Mesendoderm (in vitro differentiated cells): ENCODE data around the gene YIPF1.
"Not testable (repeated sequence)": the region's sequence is repeated elsewhere in the genome, so short reads cannot be mapped to it uniquely, and the experiment has no call there.

ENCODE experiments used
- DNase-seq: peaks from one replicate; pipeline ENCODE4 v3.0.0; 2013
- H2AK5ac ChIP-seq: 2 replicates; pipeline ENCODE4 v1.6.1; 2013; ENCODE audit warnings: low read length, inconsistent platforms
- H2BK120ac ChIP-seq: 2 replicates; pipeline ENCODE4 v1.6.1; 2013; ENCODE audit warnings: low read depth, mild to moderate bottlenecking, low read length, moderate library complexity, mixed read lengths
- H2BK15ac ChIP-seq: replicated peaks from 2 replicates; pipeline ENCODE4 v1.6.1; 2013; ENCODE audit warnings: low read depth, mild to moderate bottlenecking, moderate library complexity
- H2BK5ac ChIP-seq: 2 replicates; pipeline ENCODE4 v1.6.1; 2013; ENCODE audit warnings: low read length, inconsistent platforms
- H3K18ac ChIP-seq: 2 replicates; pipeline ENCODE4 v1.6.1; 2013; ENCODE audit warnings: mild to moderate bottlenecking, low read length, mixed read lengths
- H3K23ac ChIP-seq: one replicate; pipeline ENCODE4 v1.6.1; 2013; ENCODE audit warnings: low read length
- H3K27ac ChIP-seq: 2 replicates; pipeline ENCODE4 v1.5.1; 2013; ENCODE audit warnings: low read depth, mild to moderate bottlenecking, inconsistent platforms, low read length, moderate library complexity
- H3K27me3 ChIP-seq: 2 replicates; pipeline ENCODE4 v1.6.1; 2013; ENCODE audit warnings: low read length, control low read depth, mild to moderate bottlenecking, inconsistent platforms; ENCODE audit not compliant: insufficient read depth, poor library complexity
- H3K36me3 ChIP-seq: 2 replicates; pipeline ENCODE4 v1.6.1; 2013; ENCODE audit warnings: low read length, inconsistent platforms; ENCODE audit not compliant: control insufficient read depth, insufficient read depth
- H3K4ac ChIP-seq: one replicate; pipeline ENCODE4 v1.6.1; 2013; ENCODE audit warnings: low read depth, mild to moderate bottlenecking, low read length, moderate library complexity
- H3K4me1 ChIP-seq: 2 replicates; pipeline ENCODE4 v1.6.1; 2013; ENCODE audit warnings: low read depth, low read length, inconsistent platforms; ENCODE audit not compliant: control insufficient read depth
- H3K4me2 ChIP-seq: 2 replicates; pipeline ENCODE4 v1.6.1; 2013; ENCODE audit warnings: low read length
- H3K4me3 ChIP-seq: 2 replicates; pipeline ENCODE4 v1.5.1; 2013; ENCODE audit warnings: mild to moderate bottlenecking, low read length
- H3K56ac ChIP-seq: one replicate; pipeline ENCODE4 v1.6.1; 2013; ENCODE audit warnings: low read length
- H3K79me1 ChIP-seq: 2 replicates; pipeline ENCODE4 v1.6.1; 2013; ENCODE audit warnings: low read length, inconsistent platforms
- H3K79me2 ChIP-seq: 2 replicates; pipeline ENCODE4 v1.6.1; 2013; ENCODE audit warnings: mild to moderate bottlenecking, low read length; ENCODE audit not compliant: control insufficient read depth, insufficient read depth
- H3K9ac ChIP-seq: 2 replicates; pipeline ENCODE4 v1.6.1; 2013; ENCODE audit warnings: low read length, inconsistent platforms
- H4K5ac ChIP-seq: one replicate; pipeline ENCODE4 v1.6.1; 2013; ENCODE audit warnings: low read length
- H4K8ac ChIP-seq: one replicate; pipeline ENCODE4 v1.6.1; 2013; ENCODE audit warnings: low read depth, mild to moderate bottlenecking, control low read depth, low read length, moderate library complexity
- WGBS: extraction: QIAGEN DNeasy Blood & Tissue Kit; methylation state at CpG from one replicate; pipeline ENCODE4 v1.1.7; 2013; ENCODE audit warnings: low lambda C conversion rate, missing lambda C conversion rate; ENCODE audit not compliant: insufficient coverage; ENCODE audit errors: extremely low coverage; 5-methylcytosine and 5-hydroxymethylcytosine counted together

Gene YIPF1

GRCh38 chr1:53888681-53889080, 916 bp downstream of the YIPF1 start:
- Histone ChIP-seq H3K36me3 (no peaks in the 10 kb centered on the region), H2AK5ac (no peak overlapping the region), H3K79me2 (no peaks in the 10 kb centered on the region), H2BK5ac (no peak overlapping the region), H3K56ac (no peak overlapping the region), H4K8ac (no peak overlapping the region), H3K4me2 (no peak overlapping the region), H2BK15ac (no peak overlapping the region), H3K4me3 (no peak overlapping the region), H3K27ac (no peak overlapping the region), H3K79me1 (peaks cover 3% of the 10 kb centered on the region), H3K27me3 (no peaks in the 10 kb centered on the region), H3K23ac (no peak overlapping the region), H3K4me1 (no peaks in the 10 kb centered on the region), H4K5ac (no peak overlapping the region), H3K18ac (no peak overlapping the region), H2BK120ac (no peak overlapping the region), H3K4ac (no peak overlapping the region), H3K9ac (no peak overlapping the region)
- DNase-seq: no peak
- no CpG with 5 or more reads among the region's 2 CpGs for WGBS

GRCh38 chr1:53883600-53883999, 6.0 kb downstream of the YIPF1 start:
- not testable (repeated sequence) for H2AK5ac ChIP-seq, H4K8ac ChIP-seq, H3K4me1 ChIP-seq, H3K18ac ChIP-seq, H3K56ac ChIP-seq, H2BK5ac ChIP-seq, H3K27me3 ChIP-seq, H3K9ac ChIP-seq, H3K27ac ChIP-seq, H3K4me2 ChIP-seq, H3K4me3 ChIP-seq, H3K4ac ChIP-seq, H3K79me2 ChIP-seq, H3K23ac ChIP-seq, H2BK15ac ChIP-seq, H2BK120ac ChIP-seq, DNase-seq, H3K79me1 ChIP-seq, H3K36me3 ChIP-seq, H4K5ac ChIP-seq
- no CpG with 5 or more reads among the region's 6 CpGs for WGBS

- H3K18ac ChIP-seq, DNase-seq, H4K8ac ChIP-seq, H2BK15ac ChIP-seq, H3K4me3 ChIP-seq, H3K79me2 ChIP-seq, H3K27me3 ChIP-seq, H2BK120ac ChIP-seq, H3K4ac ChIP-seq, H3K4me2 ChIP-seq, H3K79me1 ChIP-seq, H3K56ac ChIP-seq, H4K5ac ChIP-seq, H3K9ac ChIP-seq, H2AK5ac ChIP-seq, H2BK5ac ChIP-seq, H3K36me3 ChIP-seq, H3K23ac ChIP-seq, H3K27ac ChIP-seq, H3K4me1 ChIP-seq: not testable (repeated sequence)
- WGBS: no CpG with 5 or more reads among the region's 2 CpGs
Observed at GRCh38 chr1:53881853-53882252, 7.7 kb downstream of the YIPF1 start.

- Histone ChIP-seq H3K4me1 (no peaks in the 10 kb centered on the region), H2BK120ac (no peak overlapping the region), H2BK5ac (no peak overlapping the region), H4K5ac (no peak overlapping the region), H3K27ac (no peak overlapping the region), H3K18ac (no peak overlapping the region), H4K8ac (no peak overlapping the region), H3K4me2 (no peak overlapping the region), H3K56ac (no peak overlapping the region), H3K23ac (no peak overlapping the region), H3K36me3 (no peaks in the 10 kb centered on the region), H3K79me2 (no peaks in the 10 kb centered on the region), H3K79me1 (no peaks in the 10 kb centered on the region), H3K27me3 (no peaks in the 10 kb centered on the region), H2AK5ac (no peak overlapping the region), H2BK15ac (no peak overlapping the region), H3K4me3 (no peak overlapping the region), H3K9ac (no peak overlapping the region), H3K4ac (no peak overlapping the region)
- peak; percentile 62 for DNase-seq
- no CpG with 5 or more reads among the region's 5 CpGs for WGBS
Observed at GRCh38 chr1:53878492-53879105, 11.0 kb downstream of the YIPF1 start.

GRCh38 chr1:53875150-53875549, 14.4 kb downstream of the YIPF1 start:
- H3K79me2 ChIP-seq, H3K18ac ChIP-seq, H3K9ac ChIP-seq, H2BK15ac ChIP-seq, H3K4ac ChIP-seq, H3K23ac ChIP-seq, H4K8ac ChIP-seq, H3K56ac ChIP-seq, H3K27me3 ChIP-seq, H2BK120ac ChIP-seq, H2BK5ac ChIP-seq, H4K5ac ChIP-seq, H3K27ac ChIP-seq, H3K4me2 ChIP-seq, H3K4me3 ChIP-seq, H3K79me1 ChIP-seq, DNase-seq, H2AK5ac ChIP-seq, H3K36me3 ChIP-seq, H3K4me1 ChIP-seq: not testable (repeated sequence)
- no CpG with 5 or more reads among the region's 2 CpGs for WGBS

- Histone ChIP-seq H3K18ac (no peak overlapping the region), H3K4ac (no peak overlapping the region), H2BK5ac (no peak overlapping the region), H2BK15ac (no peak overlapping the region), H3K4me2 (no peak overlapping the region), H3K56ac (no peak overlapping the region), H2BK120ac (no peak overlapping the region), H2AK5ac (no peak overlapping the region), H4K8ac (no peak overlapping the region), H3K79me2 (no peaks in the 10 kb centered on the region), H3K79me1 (no peaks in the 10 kb centered on the region), H3K27me3 (no peaks in the 10 kb centered on the region), H3K36me3 (no peaks in the 10 kb centered on the region), H3K27ac (no peak overlapping the region), H3K4me3 (no peak overlapping the region), H3K9ac (no peak overlapping the region), H4K5ac (no peak overlapping the region), H3K4me1 (no peaks in the 10 kb centered on the region), H3K23ac (no peak overlapping the region)
- WGBS: no CpG with 5 or more reads among the region's 5 CpGs
- no peak for DNase-seq
Observed at GRCh38 chr1:53871773-53872484, 17.7 kb downstream of the YIPF1 start.
